CD4-positive, alpha-beta T cell treated with Interleukin-12 subunit alpha and Interleukin-12 subunit beta, for 1 hour (primary cell): ENCODE measurements around the gene CA10.

Experiments
- DNase-seq: peaks from one replicate; pipeline ENCODE4 v3.0.0-alpha.2; 2020

The CA10 gene

DNA sequence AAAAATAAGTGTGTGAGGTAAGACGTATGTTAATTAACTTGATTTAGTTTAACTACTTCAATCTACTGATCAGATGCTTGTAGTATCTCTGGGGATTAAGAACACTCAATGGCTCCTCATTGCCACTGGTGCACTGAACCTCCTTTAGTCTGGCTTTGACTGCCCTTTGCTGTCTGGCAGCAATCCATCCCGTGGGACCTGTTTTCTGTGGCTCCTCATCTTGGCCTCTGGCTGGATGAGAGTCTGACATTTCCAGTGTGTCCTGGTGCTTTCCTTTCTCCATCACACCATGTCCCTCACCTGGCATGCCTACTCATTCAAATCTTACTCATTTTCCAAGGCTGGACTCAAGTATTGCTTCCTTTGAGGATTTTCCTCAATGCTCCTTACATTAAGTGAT, 212.2 kb downstream of the CA10 start:
- no peak for DNase-seq

DNA sequence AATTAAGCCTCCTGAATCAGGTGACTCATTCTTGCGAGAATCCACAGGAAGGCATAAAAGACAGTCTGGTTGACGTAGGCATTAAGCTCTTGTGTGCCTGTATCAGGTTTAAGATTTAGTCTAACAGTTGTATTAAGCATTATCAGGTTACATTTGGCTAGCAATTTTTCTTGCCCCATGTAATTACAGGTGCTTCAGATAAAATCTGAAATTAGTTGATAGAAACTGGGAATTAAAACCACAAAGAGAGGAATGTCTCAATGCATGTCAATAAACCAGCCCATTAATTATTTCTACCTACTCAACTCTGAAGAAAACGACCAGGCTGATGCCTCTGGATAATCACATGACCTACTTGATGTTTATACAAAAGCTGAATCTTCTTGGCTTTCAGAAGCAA, 217.2 kb downstream of the CA10 start:
- no peak for DNase-seq

DNA sequence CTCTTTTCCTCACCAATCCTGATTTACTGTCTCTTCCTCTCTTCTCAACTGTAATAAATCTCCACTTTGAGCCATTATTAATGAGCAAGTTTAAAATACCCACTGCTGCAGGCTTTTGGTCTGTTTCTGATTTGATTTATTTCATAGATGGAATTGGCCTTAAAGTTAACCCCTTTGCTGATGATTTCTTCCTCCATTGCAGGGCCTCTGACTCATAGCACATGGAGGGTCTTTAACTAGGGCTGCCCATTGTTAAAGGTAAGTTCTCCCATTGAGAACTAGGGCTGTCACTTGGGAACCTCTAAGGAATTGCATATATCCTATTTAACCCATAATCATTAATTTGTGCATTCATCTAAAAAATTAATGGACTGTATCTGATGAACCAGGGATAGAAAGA, 221.2 kb downstream of the CA10 start:
- DNase-seq = no peak

DNA sequence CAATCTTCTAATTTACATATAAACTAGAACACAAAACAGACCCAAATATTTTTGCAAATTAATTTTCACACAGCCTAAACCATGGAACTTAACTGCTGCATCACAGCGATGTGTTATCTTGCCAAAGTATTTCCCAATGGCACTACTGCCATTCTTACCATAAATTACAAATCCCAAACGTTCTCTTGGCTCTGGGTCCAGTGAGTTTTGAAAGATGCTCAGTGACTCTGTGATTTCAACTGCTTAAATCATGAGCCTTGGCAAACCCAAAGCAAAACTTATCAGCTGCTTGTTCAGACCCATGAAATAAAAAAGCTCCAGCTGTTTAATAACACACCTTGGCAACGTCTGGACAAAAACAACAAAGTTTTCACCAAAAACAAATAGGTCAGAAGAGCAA, 223.0 kb downstream of the CA10 start:
- DNase-seq = no peak

DNA sequence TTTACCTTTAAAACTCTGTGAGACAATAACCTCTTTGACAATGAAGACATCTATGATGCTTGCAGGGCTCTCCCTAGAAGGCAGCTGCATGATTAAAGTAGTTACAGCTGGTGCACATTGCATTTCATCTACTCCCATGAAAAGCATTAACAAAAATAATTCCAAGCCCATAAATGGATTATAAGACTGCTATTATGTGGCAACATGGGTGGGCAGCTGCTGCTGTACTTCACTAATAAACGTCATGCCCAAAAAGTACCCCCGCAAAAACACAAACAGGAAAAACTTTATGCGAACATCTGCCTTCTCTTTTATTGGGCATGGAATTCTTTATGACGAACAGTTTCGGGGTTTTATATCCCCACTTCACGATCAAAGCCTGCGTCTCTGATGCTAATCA, 224.9 kb downstream of the CA10 start:
- no peak for DNase-seq

DNA sequence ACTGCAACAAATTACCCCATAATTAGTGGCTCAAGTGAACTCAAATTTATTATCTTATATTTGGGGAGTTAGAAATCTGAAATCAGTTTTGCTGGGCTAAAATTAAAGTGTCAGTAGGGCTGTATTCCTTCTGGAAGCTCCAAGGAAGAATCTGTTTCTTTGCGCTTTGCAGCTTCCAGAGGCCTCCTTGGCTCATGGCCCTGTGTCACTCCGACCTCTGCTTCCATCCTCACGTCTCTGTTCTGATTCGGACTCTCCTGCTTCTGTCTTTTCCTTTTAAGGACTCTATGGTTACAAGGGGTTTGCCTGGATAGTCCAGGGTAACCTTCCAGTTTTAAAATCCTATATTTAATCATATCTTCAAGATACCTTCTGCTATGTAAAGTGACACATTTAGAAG, 232.1 kb downstream of the CA10 start:
- DNase-seq = no peak

DNA sequence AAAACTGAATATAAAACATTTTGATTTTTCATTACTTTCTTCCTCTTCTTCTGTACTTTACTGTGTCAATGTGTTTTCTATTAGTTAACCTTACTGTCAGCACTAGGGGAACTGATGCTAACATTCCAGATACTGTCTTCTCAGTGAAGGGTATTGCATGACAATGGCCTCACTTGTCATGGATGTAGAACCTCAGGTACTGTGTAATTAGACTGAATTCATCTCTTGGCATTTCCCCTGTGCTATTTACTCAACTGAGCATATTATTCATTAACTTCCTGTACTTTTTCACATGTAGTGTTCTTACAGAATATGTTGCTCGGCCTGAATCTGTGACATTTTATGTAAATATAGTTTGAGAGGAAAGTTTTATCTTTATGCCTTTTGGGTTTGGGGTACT, 237.0 kb downstream of the CA10 start:
- no peak for DNase-seq

DNA sequence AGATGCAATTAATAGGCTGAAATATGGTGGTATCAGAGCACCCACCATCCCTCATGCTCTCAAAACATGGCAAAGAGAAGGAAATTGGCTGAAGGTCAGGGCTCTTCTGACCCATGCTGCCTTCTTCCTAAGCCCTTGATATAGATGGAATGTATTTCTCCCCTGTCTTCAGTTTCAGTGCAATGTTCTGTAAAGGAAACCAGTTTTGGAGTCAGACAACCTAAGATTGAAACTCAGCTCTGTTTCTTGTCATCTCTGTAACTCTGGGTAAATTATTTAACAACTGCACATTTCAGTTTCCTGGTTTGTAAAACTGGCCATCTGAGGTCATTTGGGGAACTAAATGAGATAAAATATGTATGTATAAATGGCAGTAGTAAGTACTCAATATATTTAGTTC, 243.9 kb downstream of the CA10 start:
- DNase-seq = no peak

DNA sequence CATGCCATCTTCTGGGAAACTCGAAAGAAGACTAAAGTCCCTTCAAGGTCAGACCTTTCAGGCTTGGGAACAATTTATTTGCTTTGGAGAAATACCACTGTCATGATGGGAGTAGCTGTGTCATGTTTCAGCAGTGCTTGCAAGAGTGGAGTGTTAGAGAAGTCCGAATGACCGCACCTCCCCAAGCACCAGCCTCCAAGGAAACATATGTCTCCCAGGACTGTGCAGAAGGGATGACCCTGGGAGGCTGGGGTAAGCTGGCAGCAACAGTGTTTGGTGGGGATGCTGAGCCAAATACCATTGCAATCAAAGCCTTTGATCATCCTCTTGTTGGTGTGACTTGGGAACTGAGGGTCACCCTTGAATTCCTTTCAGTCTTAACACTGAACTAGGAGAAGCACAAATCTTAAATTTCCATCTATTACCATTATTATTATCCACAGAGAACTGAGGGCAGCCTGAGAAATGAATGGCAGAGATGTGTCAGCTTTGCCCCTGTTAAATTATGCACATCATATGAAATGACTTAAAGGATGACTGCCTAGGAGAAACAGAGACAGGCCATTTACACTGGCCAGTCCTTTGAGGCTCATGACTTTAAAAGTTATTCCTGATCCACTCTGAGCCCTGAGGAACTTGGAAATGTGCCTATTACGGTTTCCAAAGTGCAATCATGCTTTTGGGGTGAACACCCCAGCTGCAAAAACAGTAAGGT, 244.9 kb downstream of the CA10 start:
- no peak for DNase-seq

DNA sequence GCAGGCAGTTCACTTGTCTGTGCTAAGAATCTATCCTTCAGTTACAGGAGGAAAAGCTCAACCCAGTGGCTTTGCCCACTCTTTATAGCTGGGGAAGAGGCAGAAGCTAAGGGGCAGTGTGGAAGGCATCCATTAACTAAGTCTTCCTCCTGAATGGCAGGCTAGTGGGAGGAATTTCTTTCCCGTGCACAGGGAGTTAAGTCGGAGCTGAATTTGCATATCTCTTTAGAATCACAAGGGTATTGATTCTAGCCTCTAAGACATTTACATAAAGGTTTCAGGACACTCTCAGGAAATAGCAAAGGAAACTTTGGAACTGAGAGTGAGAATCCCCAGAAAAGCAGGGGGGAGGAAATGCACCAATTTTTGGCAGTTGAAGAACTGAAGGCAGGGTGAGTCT, 245.6 kb downstream of the CA10 start:
- DNase-seq = no peak

DNA sequence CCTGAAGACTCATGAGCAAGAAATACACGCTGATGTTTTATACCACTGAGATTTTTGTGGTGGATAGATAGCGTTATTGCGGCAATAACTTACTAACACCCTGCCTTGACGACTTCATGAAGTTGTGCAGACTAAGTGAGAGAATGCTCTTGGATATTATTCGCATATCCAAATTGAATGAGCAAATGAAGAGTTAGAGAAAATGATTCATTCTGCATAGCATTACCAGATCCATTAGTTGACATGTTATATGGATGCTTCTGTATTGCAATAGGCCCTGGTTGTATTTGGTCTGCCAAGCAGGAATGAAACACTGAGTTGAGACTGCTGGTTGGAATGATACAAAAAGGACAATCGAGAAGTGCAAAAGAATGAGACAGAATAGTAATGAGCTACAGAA, 247.3 kb downstream of the CA10 start:
- no peak for DNase-seq

DNA sequence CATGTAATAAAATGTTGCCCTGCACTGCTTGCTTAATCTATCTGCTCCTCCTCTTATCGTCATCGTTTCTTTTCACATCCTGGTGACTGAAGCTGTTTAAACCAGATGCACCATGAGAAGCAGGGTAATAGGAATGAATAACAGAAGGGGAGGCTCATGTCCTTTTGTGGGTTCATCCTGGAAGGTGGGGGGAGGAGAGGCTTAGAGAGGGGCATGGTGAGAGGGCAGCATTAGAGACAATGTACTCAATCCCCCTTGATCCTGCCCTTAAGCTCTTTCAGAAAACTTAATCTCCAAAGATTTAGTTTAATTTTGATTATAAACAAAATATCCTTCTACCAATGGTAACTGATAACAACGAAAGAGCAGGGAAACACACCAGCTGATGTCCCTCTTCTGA, 248.5 kb downstream of the CA10 start:
- no peak for DNase-seq

DNA sequence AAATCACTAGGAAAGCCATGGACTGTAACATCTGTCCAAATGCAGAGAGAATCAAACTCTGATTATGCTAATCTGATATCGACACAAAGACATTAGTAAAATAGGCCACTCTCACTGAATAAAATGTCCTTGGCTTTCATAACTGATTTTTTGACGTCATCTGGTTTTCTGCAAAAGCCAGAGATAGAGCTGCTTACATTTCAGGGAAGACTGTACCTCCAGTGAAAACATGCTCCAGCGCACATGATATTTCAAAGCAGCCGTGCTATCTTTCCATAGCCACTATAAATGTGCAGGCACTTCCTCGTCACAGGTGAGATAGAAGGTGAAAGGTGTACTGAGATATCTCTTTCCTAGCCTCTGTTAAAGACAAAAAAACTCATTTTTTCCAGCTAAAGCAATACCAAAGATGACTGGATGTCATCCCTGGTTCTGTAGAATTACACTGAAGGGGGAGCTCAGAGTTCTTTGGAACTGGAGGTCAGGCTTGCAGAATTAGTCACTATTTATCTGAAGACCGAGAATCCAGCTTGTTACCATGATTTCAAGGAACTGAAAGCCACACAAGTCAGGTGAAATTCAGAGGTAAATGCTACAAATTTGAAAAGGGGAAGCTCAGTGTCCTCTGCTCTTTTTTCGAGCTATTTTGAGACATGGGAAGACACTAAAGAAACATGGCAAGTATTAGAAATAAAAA, 249.5 kb downstream of the CA10 start:
- no peak for DNase-seq

DNA sequence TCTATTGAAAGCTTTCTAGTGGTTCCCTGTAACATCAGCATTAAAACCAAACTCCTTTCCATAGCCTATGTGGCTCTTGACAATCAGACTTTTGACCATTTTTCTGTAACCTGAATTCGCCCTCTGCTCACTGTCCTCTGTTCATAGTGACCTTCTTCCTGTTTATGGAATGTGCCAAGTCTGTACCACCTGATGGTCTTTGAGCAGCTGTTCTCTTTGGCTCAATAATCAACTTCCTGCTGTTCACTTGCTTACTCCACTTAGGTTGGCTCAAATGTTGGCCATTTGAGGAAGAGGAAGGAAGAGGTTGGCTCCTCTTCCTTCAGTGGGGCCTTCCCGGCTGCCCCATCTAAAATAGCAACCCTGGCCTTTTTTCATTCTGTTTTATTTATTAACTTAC, 251.5 kb downstream of the CA10 start:
- no peak for DNase-seq

DNA sequence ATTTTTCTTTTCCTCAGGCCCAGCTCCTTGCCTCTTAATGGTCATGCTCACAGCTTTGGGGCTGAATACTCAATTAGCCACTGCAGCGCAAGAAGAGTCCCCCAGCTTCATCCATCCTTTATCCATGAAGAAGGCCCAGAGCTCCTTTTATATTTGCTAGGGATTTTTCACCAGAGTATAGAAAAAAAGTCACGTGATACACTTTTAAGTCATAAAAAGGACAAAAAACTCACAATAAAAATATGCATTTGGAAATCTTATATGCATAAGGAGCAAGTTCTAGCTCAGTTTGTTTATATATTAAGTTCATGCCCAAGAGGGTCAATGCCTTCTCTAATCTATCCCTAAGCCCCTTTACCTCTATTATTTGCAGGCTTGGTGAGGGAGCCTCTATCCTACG, 254.1 kb downstream of the CA10 start:
- DNase-seq = no peak

DNA sequence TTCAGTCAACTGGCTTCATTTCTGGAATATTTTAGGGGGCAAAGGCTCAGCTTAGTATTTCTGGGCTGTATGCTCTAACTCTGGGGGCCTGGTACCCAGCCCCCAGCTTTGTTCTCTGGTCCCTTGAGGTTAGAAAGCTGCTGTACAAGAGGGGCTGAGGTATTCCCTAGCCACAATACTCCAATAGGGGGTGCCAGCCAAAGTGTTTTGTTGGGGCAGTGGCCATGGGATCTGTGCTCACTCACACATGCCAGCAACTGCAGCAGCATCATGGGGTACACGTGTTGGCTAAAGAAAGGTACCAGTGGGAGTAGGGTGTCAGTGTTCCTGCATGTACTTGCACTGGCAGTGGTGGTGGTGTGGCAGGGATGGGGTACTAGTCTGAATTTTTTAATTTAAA, 257.3 kb downstream of the CA10 start:
- DNase-seq = no peak

DNA sequence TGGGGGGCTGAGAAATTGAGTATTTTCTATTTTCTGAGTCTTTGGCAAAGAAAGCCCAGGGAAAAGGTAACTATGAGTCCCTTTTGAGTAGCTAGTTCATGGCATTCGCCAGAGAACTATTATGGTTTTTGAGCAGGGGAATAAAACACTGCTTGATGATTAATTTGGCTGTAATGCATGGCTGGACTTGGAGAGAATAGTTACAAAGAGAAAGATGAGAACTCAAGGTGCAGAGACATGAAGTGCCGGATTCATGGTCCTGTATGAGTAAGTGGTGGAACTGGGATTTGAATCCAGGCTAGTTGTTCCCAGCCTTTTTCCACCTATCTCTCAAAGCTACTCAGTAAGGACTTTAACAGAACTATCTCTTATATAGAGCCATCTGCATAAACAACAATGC, 266.6 kb downstream of the CA10 start:
- DNase-seq = no peak

DNA sequence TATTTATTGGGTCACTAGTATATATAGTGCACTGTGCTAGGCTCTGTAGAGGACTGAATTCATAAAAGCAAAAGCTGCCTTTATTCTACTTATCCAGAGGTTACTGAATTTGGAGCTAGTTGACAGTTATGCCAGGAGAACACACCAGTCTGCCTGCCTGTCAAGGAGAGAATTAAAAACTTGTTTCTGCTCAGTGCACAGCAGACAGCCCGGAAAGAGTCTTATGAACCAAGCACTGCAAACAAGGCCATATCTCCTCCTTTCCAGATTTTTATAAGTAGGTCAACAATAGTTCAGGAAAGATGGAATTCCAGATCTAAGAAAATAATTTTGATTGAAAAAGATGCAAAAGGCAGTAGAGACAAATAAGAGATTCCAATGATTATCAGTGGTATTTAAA, 267.8 kb downstream of the CA10 start:
- no peak for DNase-seq

DNA sequence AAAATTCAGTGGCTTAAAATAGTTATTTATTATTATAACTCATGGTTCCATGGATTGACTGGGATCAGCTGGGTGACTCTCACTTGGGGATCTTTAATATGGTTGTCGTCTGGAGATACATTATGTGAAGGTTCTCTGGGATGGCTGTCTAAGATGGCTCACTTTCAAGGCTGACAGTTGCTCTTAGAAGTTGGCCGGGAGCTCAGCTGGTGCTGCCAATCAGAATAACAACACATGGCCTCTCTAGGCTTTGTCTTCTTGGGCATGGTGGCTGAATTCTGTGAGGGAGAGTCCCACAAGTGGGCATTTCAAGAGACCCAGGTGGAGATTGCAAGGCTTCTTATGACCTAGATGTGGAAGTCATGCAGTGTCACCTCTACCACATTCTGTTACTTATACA, 269.7 kb downstream of the CA10 start:
- DNase-seq = no peak

DNA sequence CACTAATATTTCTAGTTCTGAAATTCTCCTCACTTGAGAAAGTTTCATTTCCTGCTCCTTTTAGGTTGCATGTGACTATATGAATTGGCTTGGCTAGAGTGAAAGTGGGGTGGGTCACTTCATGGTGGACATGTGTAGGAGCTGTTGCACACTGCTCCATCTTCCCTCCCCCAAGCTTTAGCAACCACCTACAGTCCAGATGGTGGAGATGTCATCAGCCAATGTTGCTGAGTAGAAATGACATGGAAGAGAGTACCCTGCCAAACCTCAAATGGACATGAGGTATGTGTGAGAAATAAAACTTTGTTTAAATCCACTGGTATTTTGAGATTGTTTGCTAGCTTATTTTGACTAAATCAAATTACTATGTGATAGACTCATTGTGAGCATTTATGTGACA, 281.5 kb downstream of the CA10 start:
- no peak for DNase-seq

DNA sequence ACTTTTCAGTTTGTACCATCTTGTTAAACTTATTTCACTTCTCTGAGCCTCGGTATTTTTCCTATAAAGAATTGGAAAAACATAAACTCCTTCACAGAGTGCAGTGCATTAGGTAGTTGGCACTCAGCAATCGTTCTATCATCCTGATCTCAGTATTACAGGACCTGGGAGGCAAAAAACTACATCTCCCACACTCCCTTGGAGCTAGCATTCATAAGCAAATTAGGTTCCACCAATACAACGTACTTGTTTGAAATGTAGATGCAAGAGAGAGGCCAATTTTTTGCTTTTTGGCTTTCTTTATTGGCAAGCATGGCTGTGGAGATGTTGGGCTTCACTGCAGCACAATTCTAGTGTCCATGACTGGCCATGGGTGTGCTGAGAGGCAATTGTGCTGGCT, 285.2 kb downstream of the CA10 start:
- no peak for DNase-seq

DNA sequence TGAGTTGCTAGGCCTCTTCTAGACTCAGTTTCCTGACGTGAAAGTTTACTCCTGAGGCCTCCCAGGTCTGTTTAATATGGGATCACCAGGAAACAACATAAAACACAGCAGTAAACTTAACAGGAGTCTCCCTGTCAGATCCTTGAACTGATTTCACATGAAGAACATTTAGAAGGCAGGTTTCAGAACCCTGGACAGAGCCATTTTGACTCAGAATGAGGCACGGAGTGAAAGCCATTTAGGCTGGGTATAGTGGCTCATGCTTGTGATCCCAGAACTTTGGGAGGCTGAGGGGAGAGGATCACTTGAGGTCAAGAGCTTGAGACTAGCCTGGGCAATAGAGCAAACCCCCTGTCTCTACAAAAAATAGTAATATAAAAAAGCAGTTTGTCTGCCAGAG, 289.1 kb downstream of the CA10 start:
- no peak for DNase-seq

DNA sequence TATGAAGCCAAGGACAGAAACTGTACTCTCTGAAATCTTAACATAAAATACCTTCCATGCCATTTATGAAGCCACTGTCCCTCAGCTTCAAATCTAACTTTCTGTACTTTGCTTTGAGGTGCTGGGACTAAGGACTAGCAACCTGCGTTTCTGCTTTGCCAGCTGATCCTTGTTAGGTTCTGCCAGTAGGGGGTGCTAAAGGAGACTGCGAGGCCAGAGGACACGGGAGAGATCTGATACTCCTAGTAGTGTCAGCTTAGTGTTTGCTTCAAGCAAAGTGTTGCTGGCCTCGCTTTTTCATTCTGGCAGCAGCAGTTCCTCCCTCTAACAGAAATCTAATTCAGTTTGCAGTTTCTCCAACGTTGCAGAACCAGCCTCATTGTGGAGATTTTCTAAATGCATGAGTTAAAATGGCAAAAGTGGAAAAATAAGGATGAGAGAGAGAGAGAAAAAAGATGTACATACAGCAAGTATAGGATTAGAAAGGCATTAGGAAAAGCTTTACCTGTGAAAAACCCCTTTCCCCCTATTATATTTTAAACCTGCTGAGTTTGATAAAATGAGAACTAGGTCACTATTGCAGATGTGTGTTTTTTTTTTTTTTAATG, 297.5 kb downstream of the CA10 start:
- no peak for DNase-seq

DNA sequence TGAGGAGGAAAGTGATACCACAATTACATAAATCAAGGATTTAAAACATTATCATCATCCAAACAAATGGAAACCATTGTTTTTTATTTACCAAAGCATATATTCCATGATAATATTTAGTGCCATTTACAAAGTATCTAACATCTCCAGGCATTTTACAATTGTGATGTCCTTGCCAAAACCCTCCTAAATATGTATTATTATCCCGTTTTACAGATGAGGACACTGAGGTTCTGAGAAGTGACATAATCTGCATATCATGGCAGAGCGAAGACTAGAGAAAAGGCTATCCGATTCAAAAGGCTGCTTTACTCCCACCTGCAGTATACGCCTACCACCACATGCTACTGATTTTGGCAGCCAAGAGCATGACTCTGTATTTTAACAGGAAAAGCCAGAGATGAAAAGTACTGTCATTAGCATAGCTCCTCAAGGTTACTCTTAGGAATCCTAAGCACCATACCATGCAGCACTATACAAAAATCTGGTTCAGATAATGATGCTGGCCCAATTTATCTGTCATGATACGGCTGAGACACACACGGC, 301.4 kb downstream of the CA10 start:
- no peak for DNase-seq
